ENCODE measurements around the gene CACNB4. TPM values are rescaled to one million over a fixed set of nuclear protein-coding genes. Genes with fewer than 3 reads are reported as not detected.

The CACNB4 gene
- total RNA-seq, 2 experiments from 2014 or later = 0.06 to 0.76 TPM

DNA sequence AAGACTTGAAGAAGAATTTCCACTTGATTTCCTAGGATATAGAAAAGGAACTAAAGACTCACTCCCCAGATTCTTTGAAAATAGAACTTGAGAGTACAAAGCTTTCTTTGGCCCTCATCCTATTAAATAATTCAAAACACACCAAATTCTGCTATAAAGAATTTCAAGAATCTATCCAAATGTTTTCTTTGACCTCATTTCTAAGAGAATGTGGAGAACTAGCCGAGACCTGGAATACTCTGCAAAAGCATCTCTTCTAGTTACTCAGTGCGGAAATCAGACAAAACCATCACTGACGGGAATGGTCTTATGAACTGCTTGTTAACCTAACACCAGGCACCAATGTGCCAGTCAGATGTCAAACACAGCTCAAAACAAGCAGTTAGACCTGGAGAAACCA is 226.4 kb downstream of the CACNB4 start:
- BruUV-seq (replicated peaks) = no TSS peak
- no peak overlapping the region for H3K4me2 ChIP-seq (ENCODE audit: low read length)
- H3K4me3 ChIP-seq (ENCODE audit: low read depth, low read length, poor library complexity, severe bottlenecking) = no peak overlapping the region
- CTCF ChIA-PET (ENCODE audit: unreplicated experiment) = no interaction called here
- H2AFZ ChIP-seq (ENCODE audit: low read length) = no peak overlapping the region
- TF ChIP-seq, protein P1, sequence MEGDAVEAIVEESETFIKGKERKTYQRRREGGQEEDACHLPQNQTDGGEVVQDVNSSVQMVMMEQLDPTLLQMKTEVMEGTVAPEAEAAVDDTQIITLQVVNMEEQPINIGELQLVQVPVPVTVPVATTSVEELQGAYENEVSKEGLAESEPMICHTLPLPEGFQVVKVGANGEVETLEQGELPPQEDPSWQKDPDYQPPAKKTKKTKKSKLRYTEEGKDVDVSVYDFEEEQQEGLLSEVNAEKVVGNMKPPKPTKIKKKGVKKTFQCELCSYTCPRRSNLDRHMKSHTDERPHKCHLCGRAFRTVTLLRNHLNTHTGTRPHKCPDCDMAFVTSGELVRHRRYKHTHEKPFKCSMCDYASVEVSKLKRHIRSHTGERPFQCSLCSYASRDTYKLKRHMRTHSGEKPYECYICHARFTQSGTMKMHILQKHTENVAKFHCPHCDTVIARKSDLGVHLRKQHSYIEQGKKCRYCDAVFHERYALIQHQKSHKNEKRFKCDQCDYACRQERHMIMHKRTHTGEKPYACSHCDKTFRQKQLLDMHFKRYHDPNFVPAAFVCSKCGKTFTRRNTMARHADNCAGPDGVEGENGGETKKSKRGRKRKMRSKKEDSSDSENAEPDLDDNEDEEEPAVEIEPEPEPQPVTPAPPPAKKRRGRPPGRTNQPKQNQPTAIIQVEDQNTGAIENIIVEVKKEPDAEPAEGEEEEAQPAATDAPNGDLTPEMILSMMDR (conservative IDR thresholded peaks at IDR 0.05; ENCODE audit: low read length) = no peak
- TF ChIP-seq EZH2phosphoT487 (IDR thresholded peaks at IDR 0.05; ENCODE audit: borderline replicate concordance, low read depth, low read length) = no peak
- H3K27ac ChIP-seq (ENCODE audit: low read depth, low read length, poor library complexity, severe bottlenecking) = no peak overlapping the region
- H3K36me3 ChIP-seq (ENCODE audit: insufficient read depth, low read length) = no peaks in the 10 kb centered on the region
- POLR2A ChIA-PET = no interaction called here
- no peaks in the 10 kb centered on the region for H3K9me3 ChIP-seq (ENCODE audit: low read length)
- H3K79me2 ChIP-seq (ENCODE audit: insufficient read depth, low read depth, low read length) = no peaks in the 10 kb centered on the region
- intact Hi-C loops (cut with micrococcal nuclease; ENCODE audit: unreplicated experiment) = no loop called here
- no peaks in the 10 kb centered on the region for H3K4me1 ChIP-seq (ENCODE audit: insufficient read depth, low read length, poor library complexity, severe bottlenecking)
- H4K20me1 ChIP-seq (ENCODE audit: insufficient read depth, low read length) = no peaks in the 10 kb centered on the region
- DNase-seq (ENCODE audit: low spot score) = no peak
- no peaks in the 10 kb centered on the region for H3K9me2 ChIP-seq (ENCODE audit: insufficient read depth, low read length)

DNA sequence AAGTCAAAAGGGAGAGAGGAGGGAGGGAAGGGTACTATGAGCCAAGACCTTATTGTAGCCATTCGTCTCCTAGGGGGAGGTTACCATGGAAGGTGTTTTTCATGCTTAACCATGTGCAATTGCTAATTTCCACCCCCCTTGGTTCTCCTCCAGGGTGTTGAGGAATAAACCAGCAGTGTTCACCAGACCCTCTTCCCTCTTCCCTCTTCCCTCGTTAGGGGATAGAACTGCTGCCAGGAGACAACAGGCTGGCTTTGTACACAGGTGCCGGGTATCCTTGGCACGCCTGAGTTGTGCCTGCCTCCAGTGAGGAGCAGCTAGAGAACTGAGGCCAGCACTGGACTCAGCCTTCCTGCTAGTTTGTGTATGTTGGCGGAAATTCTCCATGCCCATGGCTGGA is 229.6 kb downstream of the CACNB4 start:
- TF ChIP-seq EZH2phosphoT487 (IDR thresholded peaks at IDR 0.05; ENCODE audit: borderline replicate concordance, low read depth, low read length) = no peak
- TF ChIP-seq, protein P1 (conservative IDR thresholded peaks at IDR 0.05; ENCODE audit: low read length) = no peak
- Histone ChIP-seq H3K4me2 (ENCODE audit: low read length) (no peak overlapping the region), H3K36me3 (ENCODE audit: insufficient read depth, low read length) (no peaks in the 10 kb centered on the region), H3K4me1 (ENCODE audit: insufficient read depth, low read length, poor library complexity, severe bottlenecking) (no peaks in the 10 kb centered on the region), H2AFZ (ENCODE audit: low read length) (no peak overlapping the region), H4K20me1 (ENCODE audit: insufficient read depth, low read length) (no peaks in the 10 kb centered on the region), H3K4me3 (ENCODE audit: low read depth, low read length, poor library complexity, severe bottlenecking) (no peak overlapping the region), H3K9me3 (ENCODE audit: low read length) (no peaks in the 10 kb centered on the region), H3K79me2 (ENCODE audit: insufficient read depth, low read depth, low read length) (no peaks in the 10 kb centered on the region), H3K9me2 (ENCODE audit: insufficient read depth, low read length) (no peaks in the 10 kb centered on the region), H3K27ac (ENCODE audit: low read depth, low read length, poor library complexity, severe bottlenecking) (no peak overlapping the region)
- intact Hi-C loops (cut with micrococcal nuclease; ENCODE audit: unreplicated experiment) = no loop called here
- no TSS peak for BruUV-seq (replicated peaks)
- no peak for DNase-seq (ENCODE audit: low spot score)
- CTCF ChIA-PET (ENCODE audit: unreplicated experiment) = no interaction called here
- POLR2A ChIA-PET = no interaction called here

DNA sequence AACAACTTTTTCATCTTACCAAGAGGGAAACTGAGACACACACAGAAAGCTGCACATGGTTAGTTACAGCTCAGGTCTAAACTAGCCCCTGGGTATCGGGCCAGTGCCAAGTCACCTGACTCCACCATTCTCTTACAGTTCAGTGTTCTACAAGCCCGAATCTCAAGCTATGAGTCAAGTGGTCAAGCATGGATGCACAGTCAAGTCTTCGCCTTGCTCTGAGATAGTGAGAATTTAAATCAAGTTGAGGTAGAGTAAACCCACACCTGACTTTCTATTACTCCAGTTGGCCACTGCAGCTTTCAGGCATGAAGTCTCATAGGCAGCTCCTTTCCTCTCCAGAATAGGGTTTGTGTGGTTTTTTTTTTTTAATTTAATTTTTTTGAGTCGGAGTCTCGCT is 236.1 kb downstream of the CACNB4 start:
- H4K20me1 ChIP-seq (ENCODE audit: insufficient read depth, low read length) = no peaks in the 10 kb centered on the region
- TF ChIP-seq EZH2phosphoT487 (IDR thresholded peaks at IDR 0.05; ENCODE audit: borderline replicate concordance, low read depth, low read length) = no peak
- TF ChIP-seq, protein P1 (conservative IDR thresholded peaks at IDR 0.05; ENCODE audit: low read length) = no peak
- no peak overlapping the region for H3K27ac ChIP-seq (ENCODE audit: low read depth, low read length, poor library complexity, severe bottlenecking)
- H3K9me3 ChIP-seq (ENCODE audit: low read length) = no peaks in the 10 kb centered on the region
- intact Hi-C loops (cut with micrococcal nuclease; ENCODE audit: unreplicated experiment) = no loop called here
- no peaks in the 10 kb centered on the region for H3K9me2 ChIP-seq (ENCODE audit: insufficient read depth, low read length)
- H3K36me3 ChIP-seq (ENCODE audit: insufficient read depth, low read length) = no peaks in the 10 kb centered on the region
- H3K4me2 ChIP-seq (ENCODE audit: low read length) = no peak overlapping the region
- ChIA-PET POLR2A (interaction anchor here (0.6 to 2.3 kb wide), 4 partner anchors 9 to 301 kb away, joined by 3 to 7 read pairs (median 6); no protein-coding TSS in a partner anchor), CTCF (ENCODE audit: unreplicated experiment) (no interaction called here)
- no TSS peak for BruUV-seq (replicated peaks)
- H3K4me3 ChIP-seq (ENCODE audit: low read depth, low read length, poor library complexity, severe bottlenecking) = no peak overlapping the region
- no peak overlapping the region for H2AFZ ChIP-seq (ENCODE audit: low read length)
- H3K4me1 ChIP-seq (ENCODE audit: insufficient read depth, low read length, poor library complexity, severe bottlenecking) = no peaks in the 10 kb centered on the region
- H3K79me2 ChIP-seq (ENCODE audit: insufficient read depth, low read depth, low read length) = no peaks in the 10 kb centered on the region
- DNase-seq (ENCODE audit: low spot score) = no peak

Data from OCI-LY7 (cell line).